AG04449 (cell line): ENCODE data around the gene OR51M1.
"Not testable (repeated sequence)": the region's sequence is repeated elsewhere in the genome, so short reads cannot be mapped to it uniquely, and the experiment has no call there.

Source experiments
- CTCF ChIA-PET: fragments of 350-600 bp; formaldehyde crosslinking; extraction: SDS; loops from one replicate; lab custom pipeline; 2021; ENCODE audit warnings: antibody characterized with exemption; lab: Yijun Ruan, JAX
- POLR2A ChIA-PET: fragments of 400-600, 350-600 bp; formaldehyde crosslinking; extraction: SDS; loops from one replicate; lab custom pipeline; 2020; ENCODE audit warnings: antibody characterized with exemption, inconsistent platforms; lab: Yijun Ruan, JAX
- DNase-seq: peaks from one replicate; pipeline ENCODE4 v3.0.0-alpha.2; 2010; ENCODE audit warnings: low read depth, low spot score
- H3K4me3 ChIP-seq: 2 replicates; pipeline ENCODE4 v1.5.1; 2011; ENCODE audit warnings: low read depth, mild to moderate bottlenecking, control low read depth, low read length
- TF ChIP-seq, protein P1 (sequence below): IDR thresholded peaks from one replicate; pipeline ENCODE4 v1.5.1; 2011; ENCODE audit warnings: mild to moderate bottlenecking, moderate library complexity, low read length, control low read depth, inconsistent platforms; ENCODE audit not compliant: insufficient read depth; ENCODE audit errors: missing control alignments

Gene OR51M1, protein sequence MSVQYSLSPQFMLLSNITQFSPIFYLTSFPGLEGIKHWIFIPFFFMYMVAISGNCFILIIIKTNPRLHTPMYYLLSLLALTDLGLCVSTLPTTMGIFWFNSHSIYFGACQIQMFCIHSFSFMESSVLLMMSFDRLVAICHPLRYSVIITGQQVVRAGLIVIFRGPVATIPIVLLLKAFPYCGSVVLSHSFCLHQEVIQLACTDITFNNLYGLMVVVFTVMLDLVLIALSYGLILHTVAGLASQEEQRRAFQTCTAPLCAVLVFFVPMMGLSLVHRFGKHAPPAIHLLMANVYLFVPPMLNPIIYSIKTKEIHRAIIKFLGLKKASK

DNA sequence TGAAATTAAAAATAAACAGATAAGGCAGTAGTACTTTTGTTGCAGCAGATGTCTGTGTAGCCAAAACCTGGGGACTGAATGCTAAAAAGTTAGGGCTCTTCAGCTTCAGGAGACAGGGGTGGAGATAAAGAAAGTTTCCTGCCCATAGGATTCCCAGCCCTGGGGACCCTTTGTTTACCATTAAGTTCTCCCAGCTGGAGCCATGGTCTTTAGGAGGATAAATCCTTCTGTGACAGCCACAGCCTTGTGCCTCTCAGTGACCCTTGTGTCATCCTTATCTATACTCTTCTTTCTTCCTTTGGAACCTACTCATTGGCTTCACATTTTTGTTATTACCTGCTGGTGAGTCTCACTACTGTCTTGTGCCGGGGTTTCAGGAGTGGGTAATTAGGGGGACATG lies at the start of gene OR51M1:
Gene OR51M1 (plus strand): TSS at position 237 of the 400 bp plus-strand sequence. CDS start 5,587 bp downstream, outside the sequence.
- CTCF ChIA-PET = interaction anchor here (5.0 kb wide), 1 partner anchor 259 kb away, joined by 56 read pairs; no protein-coding TSS in a partner anchor

DNA sequence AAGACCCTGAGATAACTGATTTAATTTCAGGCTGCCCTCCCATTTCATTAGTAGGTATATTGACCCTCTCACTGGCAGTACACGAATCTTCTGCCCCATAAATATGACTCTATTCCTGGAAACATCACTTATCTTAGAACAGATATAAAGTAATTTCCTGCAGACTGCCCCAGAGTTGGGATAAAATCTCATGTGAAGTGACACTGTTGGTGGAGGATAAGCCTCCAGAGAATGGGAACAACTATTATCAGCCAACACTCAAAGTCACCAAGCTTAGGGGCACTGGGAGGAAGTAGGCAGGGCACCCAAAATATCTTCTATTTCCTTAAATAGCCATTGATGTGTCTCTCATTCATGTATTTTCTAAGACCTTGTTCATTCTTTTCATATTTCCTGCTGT lies 48.4 kb upstream of the OR51M1 start:
- H3K4me3 ChIP-seq = no peak overlapping the region
- CTCF ChIA-PET = no interaction called here
- TF ChIP-seq, protein P1, sequence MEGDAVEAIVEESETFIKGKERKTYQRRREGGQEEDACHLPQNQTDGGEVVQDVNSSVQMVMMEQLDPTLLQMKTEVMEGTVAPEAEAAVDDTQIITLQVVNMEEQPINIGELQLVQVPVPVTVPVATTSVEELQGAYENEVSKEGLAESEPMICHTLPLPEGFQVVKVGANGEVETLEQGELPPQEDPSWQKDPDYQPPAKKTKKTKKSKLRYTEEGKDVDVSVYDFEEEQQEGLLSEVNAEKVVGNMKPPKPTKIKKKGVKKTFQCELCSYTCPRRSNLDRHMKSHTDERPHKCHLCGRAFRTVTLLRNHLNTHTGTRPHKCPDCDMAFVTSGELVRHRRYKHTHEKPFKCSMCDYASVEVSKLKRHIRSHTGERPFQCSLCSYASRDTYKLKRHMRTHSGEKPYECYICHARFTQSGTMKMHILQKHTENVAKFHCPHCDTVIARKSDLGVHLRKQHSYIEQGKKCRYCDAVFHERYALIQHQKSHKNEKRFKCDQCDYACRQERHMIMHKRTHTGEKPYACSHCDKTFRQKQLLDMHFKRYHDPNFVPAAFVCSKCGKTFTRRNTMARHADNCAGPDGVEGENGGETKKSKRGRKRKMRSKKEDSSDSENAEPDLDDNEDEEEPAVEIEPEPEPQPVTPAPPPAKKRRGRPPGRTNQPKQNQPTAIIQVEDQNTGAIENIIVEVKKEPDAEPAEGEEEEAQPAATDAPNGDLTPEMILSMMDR = no peak
- POLR2A ChIA-PET = no interaction called here
- DNase-seq = no peak

More for the DNA sequence above, at the start of gene OR51M1:
- TF ChIP-seq, protein P1 = no peak
- H3K4me3 ChIP-seq = no peak within 1 kb of the TSS
- POLR2A ChIA-PET = no interaction called here
- DNase-seq = no peak

DNA sequence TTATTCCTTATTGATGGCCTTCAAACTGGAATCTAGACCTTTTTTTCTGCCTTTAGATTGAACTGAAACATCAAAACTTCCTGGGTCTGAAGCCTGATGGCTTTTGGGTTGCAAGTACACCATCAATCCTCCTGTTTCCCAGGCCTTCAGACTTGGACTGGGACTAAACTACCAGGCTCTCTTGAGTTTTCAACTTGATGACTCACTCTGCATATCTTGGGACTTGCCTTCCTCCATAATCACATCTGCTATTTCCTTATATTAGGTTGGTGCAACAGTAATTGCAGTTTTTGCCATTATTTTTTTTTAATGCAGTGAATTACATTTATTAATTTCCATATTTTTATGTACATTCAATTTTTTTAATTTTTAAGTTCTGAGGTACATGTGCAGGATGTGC lies 47.3 kb upstream of the OR51M1 start:
- TF ChIP-seq, protein P1 = no peak
- ChIA-PET CTCF (no interaction called here), POLR2A (no interaction called here)
- H3K4me3 ChIP-seq = no peak overlapping the region
- no peak for DNase-seq

DNA sequence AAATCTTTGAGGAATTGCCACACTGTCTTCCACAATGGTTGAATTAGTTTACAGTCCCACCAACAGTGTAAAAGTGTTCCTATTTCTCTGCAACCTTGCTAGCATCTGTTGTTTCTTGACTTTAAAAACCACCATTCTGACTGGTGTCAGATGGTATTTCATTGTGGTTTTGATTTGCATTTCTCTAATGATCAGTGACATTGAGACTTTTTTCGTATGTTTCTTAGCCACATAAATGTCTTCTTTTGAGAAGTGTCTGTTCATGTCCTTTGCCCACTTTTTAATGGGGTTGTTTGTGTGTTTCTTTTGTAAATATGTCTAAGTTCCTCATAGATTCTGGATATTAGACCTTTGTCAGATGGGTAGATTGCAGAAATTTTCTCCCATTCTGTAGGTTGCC lies 46.4 kb upstream of the OR51M1 start:
- DNase-seq, CTCF ChIA-PET, POLR2A ChIA-PET, H3K4me3 ChIP-seq: not testable (repeated sequence)

DNA sequence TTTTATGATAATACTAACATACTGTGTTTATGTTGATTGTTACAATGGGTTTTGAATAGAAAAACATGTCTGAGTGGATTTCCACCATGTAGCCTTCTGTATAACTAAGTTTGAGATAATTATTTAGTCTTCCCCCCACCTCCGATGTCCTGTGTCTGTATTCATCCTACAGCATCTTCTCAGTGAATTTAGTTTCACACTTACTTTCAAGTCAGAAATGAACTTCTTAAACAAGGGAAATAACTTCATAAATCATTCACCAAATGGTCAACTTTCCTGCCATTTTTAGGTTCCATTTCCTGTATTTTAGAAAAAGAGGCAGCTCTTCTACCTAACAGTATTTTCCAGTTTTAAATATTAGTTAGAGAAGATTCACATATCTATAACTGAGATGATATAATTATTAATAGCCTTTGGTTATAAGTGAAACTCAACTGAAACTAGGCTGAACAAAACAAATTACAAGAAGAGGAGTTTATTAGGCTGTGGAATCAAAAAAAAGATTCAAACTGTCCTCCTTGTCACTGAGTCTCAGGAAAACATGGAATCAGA lies 43.8 kb upstream of the OR51M1 start:
- DNase-seq = no peak
- TF ChIP-seq, protein P1 = no peak
- CTCF ChIA-PET = no interaction called here
- POLR2A ChIA-PET = no interaction called here
- no peak overlapping the region for H3K4me3 ChIP-seq

DNA sequence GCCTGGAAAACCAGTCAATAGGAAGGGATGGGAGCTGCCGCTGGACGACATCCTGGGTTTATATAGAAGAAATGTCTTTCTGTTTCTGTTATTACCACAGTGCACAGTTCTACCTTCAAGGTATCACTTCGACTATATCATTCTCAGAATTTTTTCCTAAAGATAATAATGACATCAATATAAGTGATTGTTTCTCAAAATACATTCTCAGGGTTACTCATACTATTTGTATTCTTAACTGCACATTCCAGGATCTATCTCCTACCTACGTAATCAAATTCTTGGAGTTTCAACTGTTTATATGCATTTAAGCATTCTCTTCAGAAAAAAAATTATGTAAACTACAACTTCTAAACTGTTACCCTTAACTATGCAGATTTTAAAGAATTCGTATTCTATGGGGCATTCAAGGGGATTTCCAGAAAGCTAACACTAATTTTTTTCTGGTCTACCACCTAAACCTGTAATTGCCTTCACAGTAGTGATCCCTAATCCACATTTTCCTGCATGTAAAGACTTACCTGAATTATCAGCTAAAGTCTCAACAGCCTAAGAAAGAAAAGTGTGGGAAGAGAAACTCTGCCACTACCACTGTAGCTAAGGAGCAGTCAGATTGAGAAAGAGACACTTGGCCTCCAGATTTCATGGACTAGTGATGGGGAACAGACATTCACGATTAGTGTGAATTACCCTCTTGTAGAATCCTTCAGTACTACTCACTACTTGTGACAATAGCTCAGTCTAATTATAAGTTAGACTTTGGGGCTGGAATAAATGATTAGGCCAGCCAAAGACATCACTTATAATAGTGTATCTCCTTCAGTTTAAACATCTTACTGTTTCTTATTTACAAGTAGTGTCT lies 39.9 kb upstream of the OR51M1 start, which contains the start of gene OR51B5:
Gene OR51B5 (minus strand): TSS at position 51 of the 862 bp plus-strand sequence. CDS start 0 bp downstream, at position 51.
- ChIA-PET POLR2A (no interaction called here), CTCF (interaction anchor here (1.0 kb wide), 1 partner anchor 139 kb away, joined by 3 read pairs; no protein-coding TSS in a partner anchor)
- DNase-seq = no peak
- no peak within 1 kb of the TSS for H3K4me3 ChIP-seq
- TF ChIP-seq, protein P1 = no peak
